NCI-H2227 (cell line): ENCODE data around the gene HCFC2.
A peak's percentile ranks its signal among the peaks of the same experiment; 100 is the strongest.

Experiments
- DNase-seq: peaks from one replicate; lab custom pipeline; 2025; ENCODE audit not compliant: unreplicated experiment; lab: John Stamatoyannopoulos, UW

HCFC2 gene

DNA sequence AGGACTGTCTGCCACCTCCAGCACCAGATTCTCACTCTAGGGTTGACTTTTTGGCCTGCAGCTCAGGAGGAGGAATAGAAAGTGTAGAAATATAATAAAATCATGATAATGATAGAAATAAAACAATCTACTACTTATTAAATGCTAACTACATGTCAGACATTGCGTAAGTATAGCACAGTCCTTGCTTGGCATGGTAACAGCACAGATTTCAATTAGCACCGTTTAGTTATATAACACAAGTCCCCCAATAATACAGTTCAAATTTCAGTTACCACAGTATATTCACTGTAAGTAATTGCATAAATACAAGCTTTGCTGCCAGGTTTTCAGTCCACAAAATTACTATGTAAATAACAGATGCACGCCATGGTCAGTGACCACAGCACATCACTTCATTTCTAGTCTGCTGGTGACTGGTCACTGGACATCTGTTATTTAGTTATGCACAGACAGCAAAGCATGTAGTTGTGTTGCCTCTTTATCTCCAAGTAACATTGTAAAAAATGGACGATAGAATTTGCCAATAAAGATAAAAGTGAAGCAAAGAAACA is 7.8 kb upstream of the HCFC2 start:
- no peak for DNase-seq

DNA sequence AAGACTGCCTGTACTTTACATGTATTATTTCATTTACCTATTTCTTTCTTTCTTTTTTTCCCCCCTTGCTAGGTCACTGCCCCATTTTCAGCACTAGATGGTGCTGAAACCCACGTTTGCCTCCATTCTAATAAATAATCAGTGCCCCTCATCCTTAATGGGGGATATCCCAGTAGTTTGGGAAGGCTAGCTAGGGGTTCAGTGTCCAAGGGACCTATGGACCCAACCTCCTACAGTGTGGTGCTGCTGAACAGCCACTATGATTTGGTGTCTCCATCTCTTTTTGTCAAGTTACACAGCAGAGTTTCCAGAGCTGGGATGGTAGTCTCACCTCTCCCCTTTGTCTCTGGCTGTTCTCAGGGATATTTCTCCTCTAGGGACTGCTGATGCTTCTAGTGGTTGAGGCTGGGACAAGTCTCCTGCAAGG is 6.5 kb upstream of the HCFC2 start:
- DNase-seq = peak; percentile 24

GRCh38 chr12:104058802-104059201 is 5.5 kb upstream of the HCFC2 start:
- DNase-seq = no peak

DNA sequence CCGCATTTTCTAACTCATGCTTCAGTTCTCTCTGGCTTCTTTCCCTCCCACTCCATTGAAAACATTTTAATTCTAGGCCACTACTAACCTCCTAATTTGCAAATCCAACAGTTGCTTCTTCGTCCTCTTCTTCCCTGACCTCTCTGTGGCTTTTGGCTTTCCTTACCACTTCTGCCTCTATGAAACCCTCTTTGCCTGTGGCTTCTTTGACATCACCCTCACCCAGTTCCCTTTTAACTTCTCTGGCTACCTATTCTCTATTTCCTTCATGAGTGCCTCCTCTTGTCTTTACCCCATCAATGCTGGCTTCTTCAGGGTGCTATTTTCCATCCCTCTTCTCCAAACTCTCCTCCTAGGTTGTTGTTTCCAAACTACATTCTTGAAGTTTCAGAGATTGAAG is 4.4 kb upstream of the HCFC2 start:
- DNase-seq = no peak

GRCh38 chr12:104060791-104061190 is 3.5 kb upstream of the HCFC2 start:
- no peak for DNase-seq

DNA sequence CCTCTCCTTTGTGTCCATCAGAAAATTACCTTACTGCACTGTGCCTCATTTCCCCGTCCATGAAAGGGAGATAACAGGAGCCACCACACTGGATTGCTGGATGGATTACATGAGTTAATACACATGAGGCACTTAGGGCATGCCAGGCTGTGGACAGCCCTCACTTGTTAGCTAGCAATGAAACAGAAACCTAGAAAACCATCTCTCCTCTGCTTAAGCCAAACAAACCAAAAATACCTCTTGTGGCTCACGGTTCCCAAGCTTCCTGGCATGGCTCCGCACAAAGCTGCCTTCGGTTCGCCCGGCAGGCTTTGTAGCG is 660 bp upstream of the HCFC2 start:
- no peak for DNase-seq

DNA sequence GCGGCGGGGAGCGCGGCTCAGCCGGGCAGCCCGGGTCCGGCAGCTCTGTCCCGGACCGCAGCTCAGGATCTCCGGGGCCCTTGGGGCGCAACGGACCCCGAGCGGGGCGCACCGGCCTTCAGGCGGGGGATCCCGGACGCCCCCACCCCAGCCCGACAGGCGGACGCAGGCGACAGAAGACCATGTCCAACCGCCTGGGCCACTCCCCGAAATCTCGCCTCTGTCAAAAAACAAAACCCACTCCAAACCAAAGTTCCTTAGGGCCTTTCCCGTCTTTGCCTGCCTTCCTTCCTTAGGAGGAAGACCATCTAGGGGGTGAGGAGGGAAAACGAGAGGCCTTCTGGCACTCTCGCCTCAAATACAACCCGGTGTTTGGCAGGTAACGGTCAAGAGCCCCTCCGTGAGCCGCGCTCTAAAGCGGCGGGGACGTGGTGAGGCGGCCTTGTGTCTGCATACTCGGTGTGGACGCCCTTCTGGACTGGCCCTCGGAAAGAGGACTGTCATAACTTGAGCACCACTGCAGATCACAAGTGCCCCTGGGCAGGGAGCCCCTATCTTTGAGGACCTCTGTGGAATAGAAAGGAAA is 604 bp downstream of the HCFC2 start:
- DNase-seq = peak; percentile 25

GRCh38 chr12:104072099-104072498 is 7.8 kb downstream of the HCFC2 start:
- no peak for DNase-seq

GRCh38 chr12:104073699-104074098 is 9.4 kb downstream of the HCFC2 start:
- no peak for DNase-seq

GRCh38 chr12:104079024-104079423 is 14.7 kb downstream of the HCFC2 start:
- no peak for DNase-seq

DNA sequence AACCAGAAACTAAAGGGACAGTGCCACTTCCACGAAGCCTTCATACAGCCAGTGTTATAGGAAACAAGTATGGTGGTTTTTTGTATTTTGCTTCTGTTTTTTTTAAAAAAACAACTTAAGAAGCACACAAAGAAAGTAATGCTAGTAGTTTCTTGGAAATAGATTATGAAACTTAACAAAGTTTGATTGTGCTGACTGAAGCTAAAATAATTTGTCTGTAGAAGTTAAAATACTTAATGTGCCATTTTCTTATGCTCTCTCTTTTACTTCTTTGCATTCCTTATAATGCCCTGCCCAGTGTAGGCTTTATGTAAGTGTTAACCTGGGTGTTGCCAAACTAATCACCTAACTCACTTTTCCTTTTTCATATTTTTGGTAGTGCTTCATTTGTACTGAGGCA is 16.4 kb downstream of the HCFC2 start:
- no peak for DNase-seq

GRCh38 chr12:104083769-104084475 is 19.6 kb downstream of the HCFC2 start:
- DNase-seq = no peak

- DNase-seq = peak; percentile 3
Observed at GRCh38 chr12:104090685-104091084, 26.4 kb downstream of the HCFC2 start.

- DNase-seq = no peak
Observed at GRCh38 chr12:104091136-104091535, 26.8 kb downstream of the HCFC2 start.

DNA sequence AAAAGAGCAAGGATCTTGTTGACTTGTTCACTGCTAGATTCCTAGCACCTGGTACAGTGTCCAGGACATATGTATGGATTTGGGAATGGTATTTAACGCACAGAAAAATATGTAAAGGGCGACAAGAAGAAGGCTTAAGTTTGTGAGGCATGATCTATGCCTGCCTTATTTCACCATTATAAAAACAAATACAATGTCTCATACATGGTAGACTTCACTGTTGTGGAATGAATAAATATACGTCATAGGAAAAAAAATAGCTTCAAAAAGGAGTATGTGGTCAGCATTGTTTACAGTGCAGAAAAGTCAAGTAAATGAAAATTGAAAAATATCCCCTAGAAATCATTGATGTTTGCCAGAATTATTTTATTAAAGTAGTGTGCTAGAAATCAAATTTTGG is 30.0 kb downstream of the HCFC2 start:
- DNase-seq = no peak

- DNase-seq = no peak
Observed at GRCh38 chr12:104095289-104095688, 31.0 kb downstream of the HCFC2 start.

DNA sequence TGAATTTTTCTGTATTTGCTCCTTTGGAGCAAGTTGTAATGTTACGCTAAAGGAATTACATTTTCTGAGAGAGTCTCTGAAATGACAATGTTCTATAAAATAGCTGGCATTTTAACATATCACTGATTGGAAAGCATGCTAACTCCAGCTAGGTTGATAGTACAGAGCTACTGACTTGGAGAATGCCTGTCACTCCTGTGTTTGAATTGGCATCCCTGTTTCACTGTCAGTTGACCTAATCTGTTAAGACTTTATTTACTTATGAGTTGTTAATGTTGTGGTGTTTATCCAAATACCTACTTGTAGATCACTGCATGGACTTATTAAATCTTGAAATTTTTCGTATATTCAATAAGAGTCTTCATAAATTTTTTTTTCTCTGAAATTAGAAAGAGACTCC is 33.6 kb downstream of the HCFC2 start:
- DNase-seq = no peak

DNA sequence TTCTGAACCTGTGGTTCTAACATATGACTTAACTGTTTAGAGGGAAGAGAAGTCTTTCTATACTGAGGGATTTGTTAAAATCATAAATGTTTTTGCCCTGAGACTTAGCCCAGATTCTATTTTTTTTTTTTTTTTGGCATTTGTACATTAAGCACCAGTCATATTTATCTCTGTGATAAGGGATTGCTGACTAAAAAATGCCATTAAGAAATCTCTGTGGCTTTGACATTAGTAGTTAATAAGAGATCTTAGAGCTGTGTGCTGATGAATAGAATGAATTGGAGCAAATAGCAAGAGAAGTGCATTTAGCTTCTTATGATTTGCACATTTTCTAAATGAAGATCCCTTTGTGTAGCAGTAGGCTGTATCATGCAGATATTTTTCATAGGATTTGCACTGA is 41.1 kb downstream of the HCFC2 start:
- DNase-seq = no peak

GRCh38 chr12:104106965-104107364 is 42.6 kb downstream of the HCFC2 start:
- DNase-seq = no peak

GRCh38 chr12:104108755-104109445 is 44.6 kb downstream of the HCFC2 start:
- peak; percentile 88 for DNase-seq

DNA sequence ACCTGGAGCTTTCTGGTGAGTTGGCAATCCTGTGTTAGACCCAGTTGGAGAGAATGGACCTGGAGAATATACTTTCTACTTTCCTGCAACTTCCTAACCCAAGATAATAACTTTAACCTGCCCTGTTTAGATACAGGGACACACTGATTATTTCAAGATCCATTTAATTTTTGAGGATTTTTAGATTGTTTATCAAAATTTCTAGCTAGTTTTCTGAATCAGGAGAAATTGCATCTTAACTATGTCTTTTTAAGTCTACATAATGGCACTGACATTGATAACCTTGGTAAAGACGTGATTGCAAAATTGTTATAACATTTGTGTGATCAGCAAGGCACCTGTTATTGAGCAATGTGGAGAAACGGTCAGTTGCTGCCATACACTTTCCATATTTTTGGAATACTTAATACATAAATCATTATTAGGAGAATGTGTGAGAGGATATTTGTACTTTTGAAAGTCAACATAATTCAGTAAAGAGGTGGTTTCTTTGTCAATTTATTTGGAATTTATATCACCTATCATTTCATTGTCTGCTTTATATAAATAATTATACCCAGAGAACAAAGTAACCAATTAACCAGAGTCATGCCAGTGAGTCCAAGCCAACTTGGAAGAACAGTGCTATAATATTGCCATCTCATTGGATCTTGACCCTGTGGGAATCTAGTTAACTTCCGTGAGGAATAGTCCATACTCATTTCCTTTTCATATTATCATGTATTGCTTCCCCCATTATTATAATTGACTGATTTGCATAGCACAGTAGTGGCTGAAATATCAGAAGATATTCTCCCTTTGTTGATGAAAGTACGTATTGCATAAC is 45.3 kb downstream of the HCFC2 start:
- no peak for DNase-seq
